Stimulated activated CD4-positive, alpha-beta T cell treated with anti-CD3 and anti-CD28 coated beads, Interleukin-1b, Interleukin-23, amount 100 ng/mL, for 24 hours (primary cell): Measurements from ENCODE around the gene HYOU1.
"Not testable (repeated sequence)": the region's sequence is repeated elsewhere in the genome, so short reads cannot be mapped to it uniquely, and the experiment has no call there.

Experiments used
- DNase-seq, 4 experiments: peaks; one replicate each; pipeline ENCODE4 v3.0.0-alpha.2; 2020; ENCODE audit warnings: low read depth in 4 of 4, low spot score in 1 of 4

HYOU1 gene

DNA sequence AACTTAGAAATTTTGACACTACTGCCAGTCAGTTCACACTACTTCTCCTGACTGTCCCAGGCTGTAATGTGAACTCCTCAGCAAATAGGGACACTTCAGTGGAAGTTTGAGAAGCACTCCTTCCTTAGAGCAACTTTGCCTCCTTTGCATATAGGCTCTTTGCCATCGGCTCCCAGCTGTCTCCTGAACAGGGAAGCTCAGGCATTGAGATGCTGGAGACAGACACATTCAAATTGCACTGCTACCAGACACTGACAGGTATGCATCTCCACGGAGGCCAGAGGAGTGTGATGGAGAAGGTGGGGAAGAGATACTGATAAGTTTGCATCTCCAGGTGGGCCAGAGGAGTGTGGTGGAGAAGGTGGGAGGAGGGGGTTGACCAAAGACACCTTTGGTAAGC, 37.0 kb downstream of the HYOU1 start:
- DNase-seq: no peak

DNA sequence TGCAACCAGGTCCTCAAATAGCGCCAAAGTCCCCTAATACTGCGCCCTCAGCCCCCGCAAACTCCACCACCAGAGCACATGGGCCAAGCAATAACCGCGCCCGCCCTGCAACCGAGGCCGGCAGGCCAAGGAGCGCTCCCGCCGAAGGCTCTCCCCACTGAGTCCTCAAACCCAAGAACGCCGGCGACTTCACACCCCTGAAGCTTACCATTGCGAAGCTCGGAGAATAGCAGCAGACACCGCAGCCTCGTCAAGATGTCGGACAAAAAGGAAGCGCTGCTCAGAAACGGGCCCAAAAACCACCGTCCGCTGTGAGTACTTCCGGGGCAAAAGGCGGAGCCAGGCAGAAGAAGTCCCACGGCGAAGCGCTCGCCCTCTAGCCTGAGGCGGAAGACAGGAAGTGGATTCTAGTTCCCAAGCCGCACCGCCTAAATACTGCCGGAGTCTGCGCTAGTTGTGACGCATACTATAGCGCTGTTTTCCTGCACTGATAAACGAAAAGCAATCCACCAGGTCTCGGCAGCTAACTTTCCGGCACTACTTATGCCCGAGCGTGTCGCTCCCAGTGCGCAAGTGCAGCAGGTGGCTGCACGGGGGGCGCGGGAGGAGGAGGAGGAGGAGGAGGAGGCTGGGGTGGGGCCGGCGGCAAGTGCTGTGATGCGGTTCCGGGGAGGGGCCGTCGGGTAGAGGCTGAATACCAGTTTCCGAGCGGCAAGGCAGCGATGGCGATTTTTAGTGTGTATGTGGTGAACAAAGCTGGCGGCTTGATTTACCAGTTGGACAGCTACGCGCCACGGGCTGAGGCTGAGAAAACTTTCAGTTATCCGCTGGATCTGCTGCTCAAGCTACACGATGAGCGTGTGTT, 38.7 kb downstream of the HYOU1 start, which contains the start of the genes RPS25 and TRAPPC4:
Gene RPS25 (minus strand): TSS at position 270 of the 865 bp plus-strand sequence. CDS start 59 bp downstream, at position 211.
Gene TRAPPC4 (plus strand): TSS at position 693 of the 865 bp plus-strand sequence. CDS start 30 bp downstream, at position 723.
- DNase-seq: peak; percentile 85 to 92 (median 88)

DNA sequence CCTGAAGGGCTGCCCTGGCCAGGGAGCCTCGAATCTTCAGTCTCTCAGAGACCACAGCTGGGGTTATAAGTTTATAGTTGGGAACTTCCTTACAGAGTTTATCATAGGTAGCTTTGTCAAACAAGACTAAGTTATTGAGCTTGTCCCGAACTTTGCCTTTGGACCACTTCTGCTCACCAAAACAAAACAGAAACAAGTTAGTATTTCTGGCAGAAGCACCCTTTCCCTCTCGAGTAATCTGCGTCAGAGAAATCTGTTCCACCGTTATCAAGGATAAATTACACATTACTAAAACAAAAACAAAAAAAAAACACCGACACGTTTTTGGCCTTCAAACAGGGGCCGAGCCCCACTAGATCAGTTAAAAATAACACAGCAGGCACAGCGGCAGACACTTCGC, 39.6 kb downstream of the HYOU1 start:
- DNase-seq: not testable (repeated sequence)

- no peak for DNase-seq
These were observed 40.6 kb downstream of the HYOU1 start for GRCh38 chr11:119016216-119017009.

- DNase-seq: no peak
These were observed 41.9 kb downstream of the HYOU1 start for GRCh38 chr11:119015054-119015611.

DNA sequence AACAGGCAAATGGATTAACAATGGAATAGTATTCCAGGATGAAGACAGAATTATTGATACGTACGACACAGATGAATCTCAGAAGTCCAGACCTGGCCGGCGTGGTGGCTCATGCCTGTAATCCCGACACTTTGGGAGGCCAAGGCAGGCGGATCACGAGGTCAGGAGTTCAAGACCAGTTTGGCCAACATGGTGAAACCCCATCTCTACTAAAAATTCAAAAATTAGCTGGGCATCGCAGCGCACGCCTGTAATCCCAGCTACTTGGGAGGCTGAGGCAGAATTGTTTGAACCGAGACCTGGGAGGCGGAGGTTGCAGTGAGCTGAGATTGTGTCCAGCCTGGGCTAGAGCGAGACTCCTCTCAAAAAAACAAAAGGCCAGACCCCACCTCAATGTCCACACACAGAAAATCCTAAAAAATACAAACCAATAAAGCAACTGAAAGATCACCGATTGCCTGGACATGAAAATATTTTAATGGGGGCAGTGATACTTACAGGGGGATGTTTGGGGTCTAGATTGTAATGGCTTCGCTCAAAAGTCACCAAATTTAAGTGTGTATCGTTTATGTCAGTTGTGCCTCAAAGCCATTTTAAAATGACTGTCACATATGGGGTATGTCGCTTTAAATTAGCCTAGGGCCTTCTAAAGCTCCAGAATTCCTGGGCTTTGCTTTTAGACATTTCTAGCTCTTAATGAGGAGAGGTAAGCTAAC, 42.6 kb downstream of the HYOU1 start:
- DNase-seq: no peak

DNA sequence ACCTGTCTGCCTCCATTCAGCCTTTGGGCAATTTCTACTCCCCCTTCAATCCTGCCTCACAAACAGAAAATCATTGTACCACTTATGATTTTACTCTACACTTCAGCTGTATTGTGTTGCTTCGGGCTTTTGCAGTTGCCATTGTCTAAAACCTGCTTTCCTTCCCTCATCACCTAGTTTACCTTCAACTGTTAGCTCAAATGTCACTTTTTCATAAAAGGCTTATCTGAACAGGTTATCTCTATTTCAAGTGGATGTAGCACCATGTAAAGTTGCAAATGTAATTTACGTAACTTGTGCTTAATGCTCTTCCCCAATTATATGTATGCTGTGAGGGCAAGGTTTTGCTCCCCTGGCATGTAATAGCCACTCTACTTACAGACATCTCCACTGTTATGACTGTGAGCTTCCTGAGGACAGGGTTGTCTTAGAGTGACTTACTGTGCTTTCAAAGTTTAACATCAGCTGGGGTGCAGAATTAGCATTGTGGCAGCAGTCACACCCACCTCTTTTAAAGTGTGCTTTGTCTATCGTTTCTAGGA, 44.3 kb downstream of the HYOU1 start:
- DNase-seq: no peak

DNA sequence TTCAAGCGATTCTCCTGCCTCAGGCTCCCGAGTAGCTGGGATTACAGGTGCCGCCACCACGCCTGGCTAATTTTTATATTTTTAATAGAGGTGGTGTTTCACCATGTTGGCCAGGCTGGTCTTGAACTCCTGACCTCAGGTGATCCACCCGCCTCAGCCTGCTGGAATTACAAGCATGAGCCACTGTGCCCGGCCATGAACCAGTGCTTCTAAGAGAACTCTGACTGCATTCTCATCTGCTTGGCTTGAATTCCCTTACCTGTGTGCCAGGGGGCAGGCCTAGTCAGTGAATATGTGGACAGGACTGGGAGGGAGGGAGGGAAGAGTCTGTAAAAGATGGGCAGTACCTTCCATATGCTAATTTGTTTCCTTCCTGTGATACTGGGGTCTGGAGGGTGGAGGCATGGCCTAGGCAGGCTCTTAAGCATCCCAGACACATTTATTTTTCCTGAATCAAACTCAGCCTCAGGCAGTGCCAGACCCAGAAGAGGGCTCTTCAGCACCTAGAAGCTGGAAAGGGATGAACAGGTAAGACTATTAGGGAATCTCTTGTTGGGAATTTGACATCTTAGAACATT, 45.4 kb downstream of the HYOU1 start:
- no peak for DNase-seq

DNA sequence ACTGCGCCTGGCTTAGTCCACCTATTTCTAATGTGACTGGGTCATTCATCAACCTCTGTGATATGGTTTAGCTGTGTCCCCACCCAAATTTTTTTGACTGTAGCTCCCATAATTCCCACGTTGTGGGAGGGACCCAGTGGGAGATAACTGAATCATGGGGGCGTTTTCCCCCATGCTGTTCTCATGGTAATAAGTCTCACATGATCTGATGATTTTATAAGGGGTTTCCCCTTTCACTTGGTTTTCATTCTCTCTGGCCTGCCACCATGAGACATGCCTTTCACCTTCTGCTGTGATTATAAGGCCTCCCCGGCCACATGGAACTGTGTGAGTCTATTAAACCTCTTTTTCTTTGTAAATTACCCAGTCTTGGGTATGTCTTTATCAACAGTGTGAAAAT, 50.3 kb downstream of the HYOU1 start:
- no peak for DNase-seq

DNA sequence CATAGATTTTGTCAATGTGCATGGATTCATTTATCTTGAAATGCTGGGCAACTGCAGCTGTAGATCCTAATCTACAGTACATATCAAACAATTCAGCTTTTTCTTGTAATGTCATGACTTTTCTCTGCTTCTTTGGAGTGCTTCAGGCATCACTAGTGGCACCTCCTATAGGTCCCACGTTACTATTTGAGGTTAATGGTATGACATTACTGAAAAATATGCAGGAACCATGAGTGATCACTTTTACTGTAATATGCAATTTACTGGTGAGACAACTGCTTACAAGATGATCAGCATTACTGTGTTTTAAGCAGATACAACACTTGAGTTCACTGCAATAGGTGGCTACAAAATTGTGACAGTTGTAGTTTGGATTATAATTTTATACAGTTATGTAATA, 56.1 kb downstream of the HYOU1 start:
- DNase-seq: no peak

GRCh38 chr11:118998822-118999221, 58.2 kb downstream of the HYOU1 start:
- DNase-seq: no peak

DNA sequence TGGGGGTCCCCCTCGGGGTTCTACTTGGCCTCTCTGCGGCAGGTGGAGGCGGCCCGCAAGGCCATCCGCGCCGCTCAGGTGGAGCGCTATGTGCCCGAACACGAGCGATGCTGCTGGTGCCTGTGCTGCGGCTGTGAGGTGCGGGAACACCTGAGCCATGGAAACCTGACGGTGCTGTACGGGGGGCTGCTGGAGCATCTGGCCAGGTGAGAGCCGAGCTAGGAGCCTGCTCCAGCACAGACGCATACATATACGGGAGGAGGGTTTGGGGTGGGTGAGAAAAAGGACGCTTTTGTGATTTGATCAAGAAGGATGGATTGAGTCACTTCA, 58.7 kb downstream of the HYOU1 start:
- DNase-seq: no peak

- peak; percentile 91 to 95 (median 93) for DNase-seq
These were observed 59.2 kb downstream of the HYOU1 start, which contains the start of gene CENATAC for GRCh38 chr11:118997627-118998387. Gene CENATAC, plus strand, starts transcription at chr11:118998138. Its CDS starts 60 bp downstream, at chr11:118998198.

DNA sequence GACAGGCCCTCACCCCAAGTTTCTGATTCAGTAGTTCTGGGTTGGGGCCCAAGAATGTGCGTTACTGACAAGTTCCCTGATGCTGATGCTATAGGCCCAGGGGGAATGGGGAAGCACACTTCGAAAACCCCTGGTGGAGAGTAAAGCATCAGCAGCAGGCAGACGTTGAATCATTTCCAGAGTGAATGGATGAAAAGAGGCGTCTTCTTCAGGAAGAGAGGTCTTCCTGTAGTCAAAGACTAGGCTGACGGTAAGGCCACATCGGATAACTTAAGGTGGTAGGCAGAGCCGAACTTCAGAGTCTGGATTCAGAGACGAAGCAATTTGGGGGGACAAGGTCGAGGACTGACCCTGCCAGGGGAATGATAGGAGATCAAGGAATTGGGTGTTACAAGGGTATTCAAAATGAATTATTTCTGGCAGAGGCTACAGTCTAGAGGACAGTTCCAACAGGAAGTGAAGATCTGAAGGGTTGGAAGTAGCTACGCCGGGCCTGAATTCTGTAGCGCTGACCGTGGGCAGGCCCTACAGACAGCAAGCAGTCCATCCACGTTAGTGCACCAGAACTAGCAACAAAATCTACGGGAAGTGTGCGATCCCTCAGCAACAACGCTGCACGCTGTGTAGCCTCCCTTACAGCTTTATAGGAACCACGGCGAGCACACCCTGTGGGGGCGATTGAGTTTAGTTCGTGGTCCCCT, 59.9 kb downstream of the HYOU1 start:
- peak in 1 of 4 experiments; percentile 35 for DNase-seq
